Suppressor macrophage (primary cell): ENCODE results near the gene MAPT.
"Not testable (repeated sequence)": the region's sequence is repeated elsewhere in the genome, so short reads cannot be mapped to it uniquely, and the experiment has no call there.

ENCODE experiments used
- DNase-seq, 4 experiments: peaks; one replicate each; pipeline ENCODE4 v3.0.0-alpha.2; 2020 to 2022

MAPT gene

GRCh38 chr17:45902892-45903346 is 8.6 kb downstream of the MAPT start:
- DNase-seq, result no peak

GRCh38 chr17:45904866-45905265 is 10.5 kb downstream of the MAPT start:
- DNase-seq, result no peak

GRCh38 chr17:45905814-45906213 is 11.5 kb downstream of the MAPT start:
- no peak for DNase-seq

DNA sequence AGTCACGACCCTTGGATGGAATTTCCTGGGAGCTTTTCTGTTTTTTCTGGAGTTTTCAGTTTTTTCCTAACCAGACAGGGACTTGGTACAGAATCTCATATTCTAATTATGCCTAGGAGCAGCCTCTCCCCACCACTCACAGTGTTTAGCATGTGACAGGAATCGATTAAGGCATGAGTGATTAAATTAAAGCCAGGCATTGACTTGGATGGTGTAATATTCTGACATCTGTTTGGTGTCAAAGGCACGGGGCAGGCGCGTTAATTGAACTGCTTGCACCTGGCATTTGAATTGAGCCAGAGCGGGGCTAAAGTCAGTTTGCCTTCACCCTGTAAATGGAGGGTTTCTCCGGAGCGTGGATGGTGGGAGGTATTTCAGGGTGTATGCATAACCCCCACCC is 11.9 kb downstream of the MAPT start:
- DNase-seq, result no peak

GRCh38 chr17:45906927-45907622 is 12.7 kb downstream of the MAPT start:
- DNase-seq, result no peak

DNA sequence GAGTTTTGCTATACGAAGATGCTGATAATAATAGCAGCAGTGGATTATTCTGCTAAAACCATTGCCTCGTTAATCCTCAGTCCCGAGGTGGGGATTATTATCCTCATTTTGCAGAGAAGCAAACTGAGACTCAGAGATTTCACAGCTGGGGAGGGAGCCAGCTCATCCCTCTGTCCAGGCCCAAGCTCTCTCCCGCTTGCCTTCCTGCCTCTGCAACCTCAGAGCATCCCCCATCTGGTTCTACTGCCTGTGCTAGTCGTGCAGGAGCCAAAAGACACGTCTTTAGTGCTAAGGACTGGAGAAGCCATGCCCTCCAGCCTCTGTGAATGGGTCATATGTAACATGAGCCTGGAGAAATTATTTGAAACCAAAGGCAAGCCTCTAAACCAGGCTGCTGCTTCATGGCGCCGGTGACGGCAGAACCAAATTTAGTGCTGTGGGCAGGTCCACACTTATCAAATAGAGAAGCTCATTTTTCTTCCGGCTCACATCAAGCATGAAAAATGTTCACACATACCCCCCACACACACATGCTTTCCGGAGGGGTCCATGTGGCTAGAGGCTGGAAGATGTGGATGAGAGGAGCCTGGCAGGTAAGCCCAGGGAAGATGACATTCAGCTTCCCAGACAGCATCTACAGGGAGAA is 13.5 kb downstream of the MAPT start:
- DNase-seq, result no peak

- DNase-seq, result no peak
These were observed 14.1 kb downstream of the MAPT start for GRCh38 chr17:45908460-45908859.

DNA sequence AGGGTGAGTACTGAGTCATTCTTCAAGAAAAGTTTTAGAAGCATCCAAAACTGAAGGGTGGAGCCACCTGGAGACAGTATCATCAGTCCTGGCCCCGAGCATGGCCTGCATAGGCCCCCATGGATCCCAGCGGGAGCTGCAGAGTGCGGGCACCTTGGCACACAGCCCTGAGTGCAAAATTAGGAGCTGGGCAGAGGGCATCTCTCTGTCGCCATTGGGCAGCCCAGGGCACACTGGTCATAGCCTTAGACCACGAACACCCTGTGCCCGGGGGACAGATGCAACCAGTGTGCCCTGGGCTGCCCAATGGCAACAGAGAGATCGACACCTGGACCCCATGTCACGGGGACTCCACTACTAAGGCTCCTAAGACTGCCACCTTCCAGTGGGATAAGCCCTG is 14.6 kb downstream of the MAPT start:
- no peak for DNase-seq

GRCh38 chr17:45910667-45911066 is 16.3 kb downstream of the MAPT start:
- no peak for DNase-seq

DNA sequence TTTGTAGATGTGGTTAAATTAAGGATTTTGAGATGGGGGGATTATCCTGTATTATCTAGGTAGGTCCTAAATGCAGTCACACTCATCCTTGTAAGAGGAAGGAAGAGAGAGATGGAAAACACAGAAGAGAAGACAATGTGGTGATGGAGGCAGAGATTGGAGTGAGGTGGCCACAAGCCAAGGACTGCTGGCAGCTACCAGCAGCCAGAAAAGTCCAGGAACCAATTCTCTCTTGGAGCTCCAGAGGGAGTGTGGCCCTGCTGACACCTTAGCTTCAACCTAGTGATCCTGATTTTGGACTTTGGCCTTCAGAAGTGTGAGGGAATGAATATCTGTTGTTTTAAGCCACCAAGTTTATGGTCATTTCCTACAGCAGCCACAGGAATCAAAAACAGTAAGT is 18.0 kb downstream of the MAPT start:
- DNase-seq, result no peak

DNA sequence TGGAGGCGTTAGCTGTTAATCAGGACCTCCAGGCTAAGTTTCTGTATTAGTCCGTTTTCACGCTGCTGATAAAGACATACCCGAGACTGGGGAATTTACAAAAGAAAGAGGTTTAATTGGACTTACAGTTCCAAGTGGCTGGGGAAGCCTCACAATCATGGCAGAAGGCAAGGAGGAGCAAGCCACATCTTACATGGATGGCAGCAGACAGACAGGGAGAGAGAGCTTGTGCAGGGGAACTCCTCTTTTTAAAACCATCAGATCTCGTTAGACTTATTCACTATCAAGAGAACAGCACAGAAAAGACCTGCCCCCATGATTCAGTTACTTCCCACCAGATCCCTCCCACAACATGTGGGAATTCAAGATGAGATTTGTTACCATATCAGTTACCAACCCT is 18.7 kb downstream of the MAPT start:
- not testable (repeated sequence) for DNase-seq

GRCh38 chr17:45914047-45914717 is 19.8 kb downstream of the MAPT start:
- DNase-seq, result no peak

- DNase-seq, result no peak
These were observed 20.9 kb downstream of the MAPT start for GRCh38 chr17:45915263-45915662.

DNA sequence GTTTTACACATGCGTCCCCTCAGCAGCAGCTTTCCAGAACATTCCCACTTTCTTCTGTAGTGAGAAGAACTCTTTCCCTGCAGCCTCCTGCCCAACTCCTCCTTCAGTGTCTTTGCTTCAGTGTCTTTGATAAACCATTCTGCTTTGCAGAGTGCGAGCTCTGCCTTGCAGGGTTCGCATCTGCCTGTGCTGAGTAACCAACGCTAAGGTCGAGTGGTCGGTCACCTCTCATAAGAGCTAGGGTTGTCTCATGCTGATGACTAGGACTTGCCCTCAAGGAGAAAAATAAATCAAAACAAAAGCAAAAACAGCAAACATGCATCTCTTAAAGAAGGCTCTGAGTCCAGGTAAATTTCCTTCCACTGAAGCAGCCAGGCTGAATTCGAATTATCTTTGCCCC is 22.7 kb downstream of the MAPT start:
- DNase-seq, result no peak

DNA sequence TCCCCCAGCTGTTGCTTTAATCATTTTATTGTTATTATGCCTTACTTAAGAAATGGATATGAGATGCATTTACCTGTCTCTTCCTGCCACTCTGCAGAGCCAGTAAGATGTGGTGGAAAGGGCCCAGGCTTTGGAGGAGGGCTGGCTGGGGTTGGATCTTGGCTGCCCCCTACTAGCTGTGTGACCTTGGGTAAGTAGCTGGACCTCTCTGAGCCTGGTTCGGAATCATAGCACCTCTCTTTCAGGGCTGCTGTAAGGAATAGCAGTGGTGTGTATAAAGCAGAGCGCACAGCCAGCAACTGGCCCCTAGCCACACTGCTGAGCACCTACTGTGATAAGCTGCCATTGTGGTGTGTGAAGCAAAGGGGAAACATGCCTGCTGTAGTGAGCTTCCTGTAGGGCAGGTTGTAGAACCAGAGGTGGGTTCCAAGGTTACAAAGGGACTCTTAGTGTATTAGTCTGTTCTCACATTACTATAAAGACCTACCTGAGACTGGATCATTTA is 23.9 kb downstream of the MAPT start:
- no peak for DNase-seq

GRCh38 chr17:45919136-45919535 is 24.8 kb downstream of the MAPT start:
- DNase-seq, result no peak

DNA sequence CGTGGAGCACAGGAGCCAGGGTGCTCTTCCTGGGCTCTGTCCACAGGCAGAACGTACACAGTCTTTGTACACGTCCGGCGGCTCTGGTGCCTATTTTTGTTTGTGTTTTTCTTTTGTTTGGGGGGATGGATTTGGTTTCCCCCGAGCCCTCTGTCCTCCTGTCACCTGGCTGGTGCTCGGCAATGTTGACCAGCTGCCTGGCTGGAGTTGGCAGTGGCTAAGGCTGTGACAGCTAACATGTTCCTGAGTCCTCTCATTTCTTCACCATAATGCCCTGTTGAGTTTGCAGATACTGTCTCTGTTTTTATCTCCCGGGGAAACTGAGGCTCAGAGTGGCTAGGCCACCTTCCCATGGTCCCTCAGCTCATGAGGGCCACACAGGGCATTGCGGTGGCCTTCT is 25.7 kb downstream of the MAPT start:
- DNase-seq, result no peak

GRCh38 chr17:45923511-45924268 is 29.3 kb downstream of the MAPT start:
- DNase-seq, result peak in 1 of 4 experiments; percentile 19

- no peak for DNase-seq
These were observed 30.0 kb downstream of the MAPT start for GRCh38 chr17:45924332-45924820.

GRCh38 chr17:45925311-45925710 is 31.0 kb downstream of the MAPT start:
- no peak for DNase-seq

- DNase-seq, result no peak
These were observed 32.9 kb downstream of the MAPT start for GRCh38 chr17:45927247-45927646.

- DNase-seq, result no peak
These were observed 35.0 kb downstream of the MAPT start for GRCh38 chr17:45929344-45929743.
